Esophagus squamous epithelium (tissue), 4 donors: Measurements from ENCODE around the gene GTF2F1.

Experiments
- POLR2A ChIP-seq, 4 donors: fragments of 450-650 bp; IDR thresholded peaks; one replicate each; pipeline ENCODE4 v1.6.1; 2017; ENCODE audit warnings: antibody characterized with exemption in 4 of 4, mild to moderate bottlenecking in 4 of 4, moderate library complexity in 3 of 4
- TF ChIP-seq, protein P1 (sequence below), 6 experiments: fragments of 450-650 bp in 4 of 6; fragments of 200-600 bp in 2 of 6; sonication (generic) in 2 of 6; IDR thresholded peaks; one replicate each; pipeline ENCODE4 v1.5.1; 2016 to 2019; ENCODE audit warnings: antibody characterized with exemption in 6 of 6, mild to moderate bottlenecking in 4 of 6, moderate library complexity in 4 of 6

DNA sequence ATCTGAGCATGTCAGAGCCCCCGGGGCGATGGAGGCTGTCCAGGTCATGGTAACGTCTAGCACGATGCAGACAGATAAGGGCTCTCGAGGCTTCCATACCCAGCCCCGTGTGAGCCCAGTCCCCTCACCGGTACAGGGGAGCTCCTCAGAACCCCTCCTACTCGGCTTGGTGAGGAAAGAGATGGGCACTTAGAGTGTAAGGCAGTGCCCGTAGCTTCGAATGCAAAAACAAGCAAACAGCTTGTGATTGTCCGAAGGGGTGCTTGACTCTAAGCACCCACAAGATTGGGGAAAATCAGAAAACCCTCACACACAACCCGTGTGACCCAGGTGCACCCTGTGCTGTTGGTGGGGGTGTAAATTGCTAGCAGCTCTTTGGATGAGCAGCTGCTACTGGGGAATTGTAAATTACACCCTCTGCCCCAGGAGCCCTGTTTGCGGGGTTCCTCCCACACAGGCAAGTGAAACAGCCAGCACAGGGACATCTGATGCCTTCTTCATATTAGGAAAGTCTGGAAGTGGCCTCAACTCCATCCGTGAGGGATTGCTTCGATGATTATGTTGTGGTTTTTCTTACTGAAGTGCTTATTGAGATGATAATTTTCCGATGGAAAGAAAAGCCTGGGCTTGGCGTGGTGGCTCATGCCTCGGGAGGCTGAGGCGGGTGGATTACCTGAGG is 16.3 kb downstream of the GTF2F1 start:
- no peak for TF ChIP-seq POLR2A (IDR thresholded peaks at IDR 0.05)
- TF ChIP-seq, protein P1, sequence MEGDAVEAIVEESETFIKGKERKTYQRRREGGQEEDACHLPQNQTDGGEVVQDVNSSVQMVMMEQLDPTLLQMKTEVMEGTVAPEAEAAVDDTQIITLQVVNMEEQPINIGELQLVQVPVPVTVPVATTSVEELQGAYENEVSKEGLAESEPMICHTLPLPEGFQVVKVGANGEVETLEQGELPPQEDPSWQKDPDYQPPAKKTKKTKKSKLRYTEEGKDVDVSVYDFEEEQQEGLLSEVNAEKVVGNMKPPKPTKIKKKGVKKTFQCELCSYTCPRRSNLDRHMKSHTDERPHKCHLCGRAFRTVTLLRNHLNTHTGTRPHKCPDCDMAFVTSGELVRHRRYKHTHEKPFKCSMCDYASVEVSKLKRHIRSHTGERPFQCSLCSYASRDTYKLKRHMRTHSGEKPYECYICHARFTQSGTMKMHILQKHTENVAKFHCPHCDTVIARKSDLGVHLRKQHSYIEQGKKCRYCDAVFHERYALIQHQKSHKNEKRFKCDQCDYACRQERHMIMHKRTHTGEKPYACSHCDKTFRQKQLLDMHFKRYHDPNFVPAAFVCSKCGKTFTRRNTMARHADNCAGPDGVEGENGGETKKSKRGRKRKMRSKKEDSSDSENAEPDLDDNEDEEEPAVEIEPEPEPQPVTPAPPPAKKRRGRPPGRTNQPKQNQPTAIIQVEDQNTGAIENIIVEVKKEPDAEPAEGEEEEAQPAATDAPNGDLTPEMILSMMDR (IDR thresholded peaks at IDR 0.05): no peak
